Retinal pigment epithelial cell (primary cell): ENCODE data around the gene STXBP1.

Source experiments
- DNase-seq: peaks from one replicate; pipeline ENCODE4 v3.0.0-alpha.2; 2010; ENCODE audit warnings: low read depth
- H3K4me3 ChIP-seq: 2 replicates; pipeline ENCODE4 v1.5.1; 2011; ENCODE audit warnings: mild to moderate bottlenecking, low read length, control low read depth, moderate library complexity
- TF ChIP-seq, protein P1 (sequence below): conservative IDR thresholded peaks from 2 replicates; pipeline ENCODE4 v1.5.1; 2011; ENCODE audit warnings: low read depth, low read length, control low read depth, inconsistent platforms

Gene STXBP1

DNA sequence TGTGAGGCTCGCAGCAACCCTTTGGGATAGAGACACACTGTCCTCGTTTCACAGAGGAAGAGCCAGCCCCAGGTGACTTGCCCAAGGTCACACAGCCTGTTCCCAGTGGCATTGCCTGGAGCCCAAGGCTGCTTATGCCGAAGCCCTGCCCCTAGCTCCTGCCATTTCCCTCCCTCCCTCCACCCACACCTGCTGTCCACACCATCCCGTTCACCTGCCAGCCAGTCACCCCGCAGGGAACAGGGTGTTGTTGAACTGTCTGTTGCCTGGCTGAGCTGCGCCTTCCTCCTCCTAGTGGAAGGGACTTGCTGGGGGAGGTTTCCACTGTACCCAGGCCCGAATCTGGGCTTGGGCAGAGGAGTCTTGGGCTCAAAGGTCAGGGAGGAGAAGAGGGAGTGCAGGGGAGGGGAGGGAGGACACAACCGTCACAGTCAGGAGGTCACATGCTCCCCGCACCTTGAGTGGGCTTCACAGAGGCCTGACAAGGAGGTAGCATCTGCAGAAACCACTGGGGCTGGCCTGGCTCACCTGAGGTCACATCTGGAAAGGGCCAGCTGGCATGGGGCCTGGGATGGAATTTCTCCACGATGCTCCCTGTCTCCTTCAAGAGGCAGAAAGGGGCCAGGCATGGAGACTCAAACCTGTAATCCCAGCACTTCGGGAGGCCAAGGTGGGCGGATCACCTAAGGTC lies 110.1 kb downstream of the STXBP1 start:
- TF ChIP-seq, protein P1, sequence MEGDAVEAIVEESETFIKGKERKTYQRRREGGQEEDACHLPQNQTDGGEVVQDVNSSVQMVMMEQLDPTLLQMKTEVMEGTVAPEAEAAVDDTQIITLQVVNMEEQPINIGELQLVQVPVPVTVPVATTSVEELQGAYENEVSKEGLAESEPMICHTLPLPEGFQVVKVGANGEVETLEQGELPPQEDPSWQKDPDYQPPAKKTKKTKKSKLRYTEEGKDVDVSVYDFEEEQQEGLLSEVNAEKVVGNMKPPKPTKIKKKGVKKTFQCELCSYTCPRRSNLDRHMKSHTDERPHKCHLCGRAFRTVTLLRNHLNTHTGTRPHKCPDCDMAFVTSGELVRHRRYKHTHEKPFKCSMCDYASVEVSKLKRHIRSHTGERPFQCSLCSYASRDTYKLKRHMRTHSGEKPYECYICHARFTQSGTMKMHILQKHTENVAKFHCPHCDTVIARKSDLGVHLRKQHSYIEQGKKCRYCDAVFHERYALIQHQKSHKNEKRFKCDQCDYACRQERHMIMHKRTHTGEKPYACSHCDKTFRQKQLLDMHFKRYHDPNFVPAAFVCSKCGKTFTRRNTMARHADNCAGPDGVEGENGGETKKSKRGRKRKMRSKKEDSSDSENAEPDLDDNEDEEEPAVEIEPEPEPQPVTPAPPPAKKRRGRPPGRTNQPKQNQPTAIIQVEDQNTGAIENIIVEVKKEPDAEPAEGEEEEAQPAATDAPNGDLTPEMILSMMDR = no peak
- no peak overlapping the region for H3K4me3 ChIP-seq
- no peak for DNase-seq

DNA sequence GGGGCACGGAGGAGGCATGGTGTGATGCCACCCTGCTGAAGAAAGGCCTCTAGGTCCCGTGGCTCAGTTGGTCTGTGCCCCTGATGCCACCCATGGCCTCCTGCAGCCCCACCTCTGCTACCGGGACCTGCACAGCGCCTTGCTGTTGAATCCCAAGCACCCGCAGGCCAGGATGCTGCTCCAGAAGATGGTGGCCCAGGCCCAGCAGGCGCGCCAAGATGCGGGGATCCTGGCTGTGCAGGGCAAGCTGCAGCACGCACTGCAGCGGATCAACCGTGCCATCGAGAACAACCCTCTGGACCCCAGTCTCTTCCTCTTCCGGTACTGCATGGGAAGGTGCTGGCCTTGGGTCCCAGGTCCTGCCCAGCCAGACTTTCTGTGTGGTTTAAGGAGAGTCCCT lies 110.9 kb downstream of the STXBP1 start:
- no peak overlapping the region for H3K4me3 ChIP-seq
- TF ChIP-seq, protein P1 = no peak
- no peak for DNase-seq

DNA sequence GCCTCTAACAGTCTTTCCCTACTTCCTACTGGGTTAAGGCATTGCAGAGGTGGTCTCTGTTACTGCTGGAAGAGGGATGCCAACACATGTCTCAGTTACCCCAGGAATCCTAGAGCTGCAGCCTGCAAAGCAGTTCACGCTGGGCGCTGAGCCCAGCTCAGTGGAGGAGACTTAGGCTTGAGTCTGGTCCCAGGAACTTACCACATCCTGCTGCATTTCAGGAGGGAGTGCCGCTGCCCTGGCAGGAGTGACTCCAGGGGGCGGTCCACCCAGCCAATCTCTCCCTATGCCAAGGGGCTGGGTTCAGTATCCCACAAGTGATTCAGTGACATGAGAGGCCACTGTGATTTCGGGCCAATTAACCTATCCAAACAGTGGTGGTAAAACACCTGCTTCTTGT lies 111.4 kb downstream of the STXBP1 start:
- TF ChIP-seq, protein P1 = peak; percentile 15
- DNase-seq = peak; percentile 21
- no peak overlapping the region for H3K4me3 ChIP-seq

DNA sequence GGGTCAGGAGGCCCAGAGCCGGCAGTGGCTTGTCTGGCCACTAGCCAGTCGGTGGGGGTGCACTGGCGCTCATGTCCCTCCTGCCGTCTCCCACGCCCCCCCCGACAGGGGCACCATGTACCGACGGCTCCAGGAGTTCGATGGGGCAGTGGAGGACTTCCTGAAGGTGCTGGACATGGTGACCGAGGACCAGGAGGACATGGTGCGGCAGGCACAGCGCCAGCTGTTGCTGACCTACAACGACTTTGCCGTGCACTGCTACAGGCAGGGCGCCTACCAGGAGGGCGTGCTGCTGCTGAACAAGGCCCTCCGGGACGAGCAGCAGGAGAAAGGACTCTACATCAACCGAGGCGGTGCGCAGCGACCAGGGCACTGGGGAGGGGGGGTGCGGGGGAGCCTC lies 111.9 kb downstream of the STXBP1 start:
- no peak overlapping the region for H3K4me3 ChIP-seq
- no peak for DNase-seq
- TF ChIP-seq, protein P1 = no peak

DNA sequence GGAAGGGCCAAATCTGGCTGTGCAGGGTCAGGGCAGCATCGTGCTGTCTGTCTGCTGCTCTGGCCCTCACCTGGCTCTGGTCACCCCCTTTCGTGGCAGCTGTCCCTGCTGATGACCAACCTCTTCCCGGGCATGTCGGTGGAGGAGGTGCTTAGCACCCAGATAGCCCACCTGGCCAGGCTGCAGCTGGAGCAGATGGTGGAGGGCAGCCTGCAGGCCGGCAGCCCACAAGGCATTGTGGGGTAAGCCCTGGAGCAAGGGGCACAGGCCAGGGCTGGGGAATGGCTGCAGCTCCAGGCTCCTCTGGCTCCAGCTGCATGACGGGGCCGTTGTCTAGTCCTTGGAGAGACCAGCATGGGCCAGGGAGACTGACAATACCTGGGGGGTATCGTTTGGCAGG lies 114.8 kb downstream of the STXBP1 start:
- no peak for DNase-seq
- no peak overlapping the region for H3K4me3 ChIP-seq
- TF ChIP-seq, protein P1 = no peak

DNA sequence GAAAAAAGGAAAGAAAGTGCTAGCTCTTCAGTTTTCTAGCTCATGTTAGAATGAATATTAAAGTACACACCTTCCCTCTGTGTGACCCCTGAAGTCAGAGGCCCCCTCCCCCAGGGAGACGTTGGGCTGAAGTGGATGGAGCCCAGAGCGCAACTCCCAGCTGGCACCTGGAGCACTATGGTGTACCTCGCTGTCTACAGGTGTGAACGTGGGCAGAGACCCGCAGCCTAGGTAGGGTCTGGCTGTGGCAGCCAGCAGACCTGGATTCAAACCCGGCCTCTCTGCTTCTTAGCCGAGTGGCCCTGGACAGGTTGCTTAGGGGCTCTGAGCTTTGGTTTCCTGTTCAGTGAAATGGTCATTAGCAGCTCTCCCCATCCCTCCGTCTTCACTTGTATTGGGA lies 116.7 kb downstream of the STXBP1 start:
- no peak overlapping the region for H3K4me3 ChIP-seq
- TF ChIP-seq, protein P1 = no peak
- no peak for DNase-seq

DNA sequence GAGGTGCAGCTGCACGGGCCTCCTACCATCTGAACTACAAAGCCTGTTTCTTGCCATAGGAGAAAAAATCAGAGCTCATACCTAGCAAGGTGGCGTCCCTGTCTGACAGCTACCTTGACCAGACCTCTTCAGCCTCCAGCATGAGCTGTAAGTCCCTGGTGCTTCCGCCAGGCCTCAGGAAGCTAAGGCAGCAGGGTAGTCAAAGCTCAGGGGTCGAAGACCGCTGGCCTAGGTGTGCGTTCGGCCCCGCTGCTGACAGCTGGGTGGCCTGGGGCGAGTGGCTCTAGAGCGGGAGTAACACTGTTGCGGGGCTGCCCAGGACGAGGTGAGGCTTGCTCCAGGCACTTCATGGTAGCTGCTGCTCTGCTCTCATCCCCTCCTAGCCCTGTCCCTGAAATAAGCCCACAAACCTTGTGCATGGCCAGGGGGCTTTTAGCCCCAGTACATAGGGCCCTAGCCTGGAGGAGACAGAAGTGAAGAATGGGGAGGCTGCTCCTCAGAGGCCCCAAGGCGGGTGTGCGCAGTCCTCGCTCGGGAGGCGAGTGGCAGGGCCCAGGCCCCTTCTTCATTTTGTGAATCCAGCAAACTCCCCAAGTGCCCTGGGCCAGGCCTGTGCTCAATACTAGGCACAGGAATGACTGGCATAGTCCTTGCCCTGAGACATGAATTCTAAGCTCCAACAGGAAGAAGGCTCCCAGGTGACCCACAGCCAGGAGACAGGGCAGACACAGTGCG lies 117.6 kb downstream of the STXBP1 start:
- DNase-seq = no peak
- TF ChIP-seq, protein P1 = no peak
- no peak overlapping the region for H3K4me3 ChIP-seq
